ENCODE measurements around the gene ABCC6. TPM values are rescaled to one million over a fixed set of nuclear protein-coding genes. Genes with fewer than 3 reads are reported as not detected.
A peak's percentile ranks its signal among the peaks of the same experiment; 100 is the strongest.

The ABCC6 gene
- polyA plus RNA-seq, 2 donors: 0.08 to 0.31 TPM

DNA sequence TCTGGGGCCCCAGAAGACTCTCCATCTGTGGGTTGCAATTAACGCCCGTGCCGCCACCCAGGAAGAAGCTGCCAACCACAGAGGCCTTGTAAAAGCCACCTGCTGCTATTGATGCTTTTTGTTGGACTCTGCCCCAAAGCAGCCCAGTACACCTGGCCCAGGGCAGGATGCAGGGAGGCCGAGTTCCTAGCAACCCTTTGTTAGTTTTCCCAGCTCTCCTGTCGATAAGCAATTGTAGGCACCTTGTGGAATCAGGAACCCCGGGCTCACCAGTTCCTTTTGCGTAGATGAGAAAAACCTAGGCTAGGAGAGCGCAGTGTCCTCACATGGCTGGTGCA lies 103.3 kb downstream of the ABCC6 start:
- Histone ChIP-seq H3K4me3 (ENCODE audit: low read depth in 1 of 2, low read length in 2 of 2) (no peak overlapping the region), H3K4me1 (ENCODE audit: control insufficient read depth in 2 of 2, insufficient read depth in 2 of 2, low read length in 1 of 2) (no peaks in the 10 kb centered on the region), H3K9me3 (ENCODE audit: control insufficient read depth in 2 of 2, insufficient read depth in 1 of 2, low read depth in 1 of 2, low read length in 1 of 2) (peaks cover 0 to 14% of the 10 kb centered on the region in 2 donors), H3K27ac (ENCODE audit: low read depth in 2 of 2, low read length in 1 of 2) (peak overlapping the region in 1 of 2 donors; percentile 76), H3K27me3 (ENCODE audit: control insufficient read depth in 1 of 2, insufficient read depth in 2 of 2, low read length in 2 of 2) (no peaks in the 10 kb centered on the region), H3K36me3 (ENCODE audit: control insufficient read depth in 2 of 2, insufficient read depth in 2 of 2, low read length in 1 of 2) (peaks cover 7 to 39% of the 10 kb centered on the region in 2 donors)
- WGBS, 2 donors: 68 to 80% methylated on average over 8 of the region's 8 CpGs

DNA sequence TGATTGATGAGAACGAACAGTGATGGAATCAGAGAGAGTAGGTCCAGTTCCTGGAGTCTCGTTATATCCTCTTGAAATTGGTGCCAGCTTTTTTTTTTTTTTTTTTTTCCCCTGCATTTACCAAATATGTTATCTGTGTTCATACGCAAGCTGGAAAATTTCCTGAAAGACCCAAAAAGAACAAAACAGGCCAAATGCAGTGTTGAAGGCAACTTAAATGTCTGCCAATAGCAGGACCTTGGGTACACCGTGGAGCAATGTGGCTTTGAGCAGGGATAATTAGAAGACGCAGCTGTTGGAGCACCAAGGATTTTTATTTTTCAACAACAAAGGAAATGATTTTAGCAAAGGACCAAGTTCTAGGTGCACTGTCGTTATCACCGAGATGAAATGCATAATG lies 105.0 kb downstream of the ABCC6 start:
- Histone ChIP-seq H3K27me3 (ENCODE audit: control insufficient read depth in 1 of 2, insufficient read depth in 2 of 2, low read length in 2 of 2) (no peaks in the 10 kb centered on the region), H3K4me1 (ENCODE audit: control insufficient read depth in 2 of 2, insufficient read depth in 2 of 2, low read length in 1 of 2) (no peaks in the 10 kb centered on the region), H3K4me3 (ENCODE audit: low read depth in 1 of 2, low read length in 2 of 2) (no peak overlapping the region), H3K9me3 (ENCODE audit: control insufficient read depth in 2 of 2, insufficient read depth in 1 of 2, low read depth in 1 of 2, low read length in 1 of 2) (peaks cover 0 to 5% of the 10 kb centered on the region in 2 donors), H3K27ac (ENCODE audit: low read depth in 2 of 2, low read length in 1 of 2) (no peak overlapping the region), H3K36me3 (ENCODE audit: control insufficient read depth in 2 of 2, insufficient read depth in 2 of 2, low read length in 1 of 2) (peaks cover 3 to 39% of the 10 kb centered on the region in 2 donors)
- WGBS, 2 donors: 94 to 96% methylated on average over 7 of the region's 7 CpGs

DNA sequence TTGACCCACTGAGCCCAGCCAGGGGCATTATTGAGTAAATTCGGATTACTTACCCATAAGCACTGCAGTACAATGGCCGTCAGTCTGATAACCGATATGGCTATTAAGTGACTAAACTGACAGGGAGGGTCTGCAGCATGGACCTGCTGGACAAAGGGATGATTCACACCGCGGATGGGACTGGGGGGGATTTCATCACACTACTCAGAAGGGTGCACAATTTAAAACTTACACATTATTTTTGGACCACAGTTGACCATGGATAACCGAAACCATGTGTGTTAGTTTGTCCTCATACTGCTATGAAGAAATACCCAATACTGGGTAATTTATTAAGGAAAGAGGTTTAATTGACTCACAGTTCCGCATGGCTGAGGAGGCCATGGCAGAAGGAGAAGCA lies 106.5 kb downstream of the ABCC6 start:
- no peaks in the 10 kb centered on the region for H3K27me3 ChIP-seq (ENCODE audit: control insufficient read depth in 1 of 2, insufficient read depth in 2 of 2, low read length in 2 of 2)
- WGBS, 2 donors: 93 to 97% methylated on average over 7 of the region's 7 CpGs
- peaks cover 3 to 36% of the 10 kb centered on the region in 2 donors for H3K36me3 ChIP-seq (ENCODE audit: control insufficient read depth in 2 of 2, insufficient read depth in 2 of 2, low read length in 1 of 2)
- peaks cover 0 to 5% of the 10 kb centered on the region in 2 donors for H3K9me3 ChIP-seq (ENCODE audit: control insufficient read depth in 2 of 2, insufficient read depth in 1 of 2, low read depth in 1 of 2, low read length in 1 of 2)
- no peaks in the 10 kb centered on the region for H3K4me1 ChIP-seq (ENCODE audit: control insufficient read depth in 2 of 2, insufficient read depth in 2 of 2, low read length in 1 of 2)
- H3K27ac ChIP-seq (ENCODE audit: low read depth in 2 of 2, low read length in 1 of 2): no peak overlapping the region
- no peak overlapping the region for H3K4me3 ChIP-seq (ENCODE audit: low read depth in 1 of 2, low read length in 2 of 2)

DNA sequence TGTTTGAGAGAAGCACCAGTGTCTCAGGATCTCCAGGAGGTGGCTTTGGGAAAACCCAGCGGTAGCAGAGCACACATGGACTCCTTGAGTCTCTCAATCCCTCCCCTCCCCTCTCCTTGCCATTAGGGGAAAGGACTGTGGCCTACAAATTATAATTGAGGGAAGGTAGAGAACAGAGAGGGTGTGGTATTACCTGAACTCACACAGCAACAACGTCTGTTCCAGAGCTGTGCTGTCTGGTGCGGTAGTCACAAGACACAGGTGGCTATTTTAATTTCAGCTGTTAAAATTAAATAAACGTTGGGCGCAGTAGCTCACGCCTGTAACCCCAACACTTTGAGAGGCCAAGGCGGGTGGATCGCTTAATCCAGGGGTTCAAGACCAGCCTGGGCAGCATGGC lies 110.2 kb downstream of the ABCC6 start:
- H3K27me3 ChIP-seq (ENCODE audit: control insufficient read depth in 1 of 2, insufficient read depth in 2 of 2, low read length in 2 of 2): no peaks in the 10 kb centered on the region
- H3K27ac ChIP-seq (ENCODE audit: low read depth in 2 of 2, low read length in 1 of 2): no peak overlapping the region
- peaks cover 0 to 5% of the 10 kb centered on the region in 2 donors for H3K9me3 ChIP-seq (ENCODE audit: control insufficient read depth in 2 of 2, insufficient read depth in 1 of 2, low read depth in 1 of 2, low read length in 1 of 2)
- 93 to 94% methylated on average over 8 of the region's 8 CpGs for WGBS, 2 donors
- H3K36me3 ChIP-seq (ENCODE audit: control insufficient read depth in 2 of 2, insufficient read depth in 2 of 2, low read length in 1 of 2): peaks cover 17 to 46% of the 10 kb centered on the region in 2 donors
- H3K4me1 ChIP-seq (ENCODE audit: control insufficient read depth in 2 of 2, insufficient read depth in 2 of 2, low read length in 1 of 2): no peaks in the 10 kb centered on the region
- H3K4me3 ChIP-seq (ENCODE audit: low read depth in 1 of 2, low read length in 2 of 2): no peak overlapping the region

DNA sequence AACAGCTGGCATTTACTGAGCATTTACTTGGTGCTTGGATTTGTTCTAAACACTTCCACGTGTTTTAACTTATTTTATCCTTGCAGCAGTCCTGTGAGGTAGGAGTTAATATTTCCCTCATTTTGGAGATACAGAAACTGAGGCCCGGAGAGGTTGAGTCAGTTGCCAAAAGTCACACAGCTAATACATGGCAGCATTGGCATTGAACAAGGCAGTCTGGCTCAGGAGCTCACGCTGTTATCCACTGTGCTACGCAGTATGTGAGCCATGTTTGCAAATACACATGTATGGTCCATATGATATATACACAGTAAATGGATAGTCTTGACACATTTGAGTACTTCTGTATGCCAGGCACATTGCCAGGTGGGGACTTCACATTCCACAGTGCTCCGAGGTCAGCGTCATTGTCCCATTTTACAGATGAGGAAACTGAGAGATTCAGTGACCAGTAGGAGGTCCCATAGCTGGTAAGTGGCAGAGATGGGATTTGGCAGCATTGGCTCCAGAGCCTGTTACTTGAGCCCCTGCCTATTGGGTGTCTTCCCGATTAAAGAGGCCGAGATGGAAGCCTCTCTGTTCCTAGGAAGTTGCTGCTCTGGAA lies 110.7 kb downstream of the ABCC6 start:
- Histone ChIP-seq H3K4me3 (ENCODE audit: low read depth in 1 of 2, low read length in 2 of 2) (no peak overlapping the region), H3K36me3 (ENCODE audit: control insufficient read depth in 2 of 2, insufficient read depth in 2 of 2, low read length in 1 of 2) (peaks cover 17 to 44% of the 10 kb centered on the region in 2 donors), H3K27ac (ENCODE audit: low read depth in 2 of 2, low read length in 1 of 2) (no peak overlapping the region), H3K9me3 (ENCODE audit: control insufficient read depth in 2 of 2, insufficient read depth in 1 of 2, low read depth in 1 of 2, low read length in 1 of 2) (peaks cover 0 to 2% of the 10 kb centered on the region in 2 donors), H3K4me1 (ENCODE audit: control insufficient read depth in 2 of 2, insufficient read depth in 2 of 2, low read length in 1 of 2) (no peaks in the 10 kb centered on the region), H3K27me3 (ENCODE audit: control insufficient read depth in 1 of 2, insufficient read depth in 2 of 2, low read length in 2 of 2) (no peaks in the 10 kb centered on the region)
- 81 to 84% methylated on average over 8 of the region's 8 CpGs for WGBS, 2 donors

DNA sequence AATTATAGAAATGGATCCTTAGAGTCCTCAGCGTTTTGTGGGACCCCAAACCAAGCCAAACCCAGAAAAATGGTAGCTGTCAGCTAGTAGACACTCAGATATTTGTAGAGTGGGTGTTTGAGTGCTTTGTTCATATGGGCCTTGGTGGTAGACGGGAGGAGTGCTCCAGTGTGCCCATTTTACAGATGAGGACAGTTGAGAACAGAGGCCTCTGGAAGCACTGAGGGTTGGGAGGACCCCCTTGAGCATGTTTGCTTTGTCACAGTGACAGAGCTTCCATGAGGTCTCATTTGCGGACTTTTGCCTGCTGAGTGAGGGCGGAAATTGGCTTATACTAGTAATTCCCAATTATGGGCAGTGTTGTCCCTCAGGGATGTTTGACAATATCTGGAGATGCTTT lies 111.7 kb downstream of the ABCC6 start:
- Histone ChIP-seq H3K4me1 (ENCODE audit: control insufficient read depth in 2 of 2, insufficient read depth in 2 of 2, low read length in 1 of 2) (no peaks in the 10 kb centered on the region), H3K27ac (ENCODE audit: low read depth in 2 of 2, low read length in 1 of 2) (no peak overlapping the region), H3K9me3 (ENCODE audit: control insufficient read depth in 2 of 2, insufficient read depth in 1 of 2, low read depth in 1 of 2, low read length in 1 of 2) (no peaks in the 10 kb centered on the region), H3K4me3 (ENCODE audit: low read depth in 1 of 2, low read length in 2 of 2) (no peak overlapping the region), H3K27me3 (ENCODE audit: control insufficient read depth in 1 of 2, insufficient read depth in 2 of 2, low read length in 2 of 2) (no peaks in the 10 kb centered on the region), H3K36me3 (ENCODE audit: control insufficient read depth in 2 of 2, insufficient read depth in 2 of 2, low read length in 1 of 2) (peaks cover 17 to 40% of the 10 kb centered on the region in 2 donors)
- 94 to 96% methylated on average over 4 of the region's 4 CpGs for WGBS, 2 donors

DNA sequence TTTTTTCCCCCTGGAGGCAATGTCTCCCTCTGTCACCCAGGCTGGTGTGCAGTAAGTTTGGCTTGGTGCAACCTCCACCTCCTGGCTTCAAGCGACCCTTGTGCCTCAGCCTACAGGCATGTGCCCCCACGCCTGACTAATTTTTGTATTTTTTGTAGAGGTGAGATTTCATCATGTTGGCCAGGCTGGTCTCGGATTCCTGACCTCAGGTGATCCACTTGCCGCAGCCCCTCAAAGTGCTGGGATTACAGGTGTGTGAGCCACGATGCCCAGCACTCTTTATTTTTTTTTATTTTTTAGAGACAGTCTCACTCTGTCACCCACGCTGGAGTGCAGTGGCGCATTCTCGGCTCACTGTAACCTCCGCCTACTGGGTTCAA lies 113.2 kb downstream of the ABCC6 start:
- peaks cover 17 to 45% of the 10 kb centered on the region in 2 donors for H3K36me3 ChIP-seq (ENCODE audit: control insufficient read depth in 2 of 2, insufficient read depth in 2 of 2, low read length in 1 of 2)

DNA sequence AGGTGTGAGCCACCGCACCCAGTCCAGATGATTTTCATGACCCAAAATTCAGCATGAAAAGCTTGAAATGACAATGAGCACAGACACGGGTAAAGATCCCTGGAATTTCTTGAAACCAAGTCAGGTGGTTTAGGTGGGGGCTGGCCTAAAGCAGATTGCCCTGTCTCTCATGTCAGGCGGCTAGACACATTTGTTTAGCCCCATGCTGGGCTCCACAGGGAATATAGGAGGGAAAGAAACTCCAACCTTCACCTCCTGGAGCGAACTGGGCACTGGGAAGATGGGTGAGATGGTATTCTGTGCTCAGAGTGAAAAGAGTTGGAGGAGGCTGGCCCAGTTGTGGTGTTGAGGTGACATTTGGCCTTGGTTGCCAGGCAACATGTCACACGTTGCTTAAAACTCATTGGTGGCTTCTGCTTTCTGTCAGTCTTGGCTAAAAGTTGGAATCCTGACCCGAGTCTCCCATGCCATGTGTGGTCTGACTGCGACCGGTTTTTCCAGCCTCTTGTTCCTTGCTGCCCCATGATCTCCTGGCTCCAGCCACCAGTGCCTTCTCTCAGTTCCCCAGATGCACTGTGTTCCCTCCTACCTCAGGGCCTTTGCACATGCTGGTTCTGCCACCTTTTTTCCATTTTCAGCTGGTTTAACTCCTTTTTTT lies 113.7 kb downstream of the ABCC6 start:
- WGBS, 2 donors: 82 to 84% methylated on average over 8 of the region's 8 CpGs
- H3K27ac ChIP-seq (ENCODE audit: low read depth in 2 of 2, low read length in 1 of 2): peak overlapping the region in 1 of 2 donors; percentile 22

More for the DNA sequence above, 113.2 kb downstream of the ABCC6 start:
- Histone ChIP-seq H3K27ac (ENCODE audit: low read depth in 2 of 2, low read length in 1 of 2) (no peak overlapping the region), H3K4me1 (ENCODE audit: control insufficient read depth in 2 of 2, insufficient read depth in 2 of 2, low read length in 1 of 2) (no peaks in the 10 kb centered on the region), H3K27me3 (ENCODE audit: control insufficient read depth in 1 of 2, insufficient read depth in 2 of 2, low read length in 2 of 2) (no peaks in the 10 kb centered on the region), H3K9me3 (ENCODE audit: control insufficient read depth in 2 of 2, insufficient read depth in 1 of 2, low read depth in 1 of 2, low read length in 1 of 2) (no peaks in the 10 kb centered on the region), H3K4me3 (ENCODE audit: low read depth in 1 of 2, low read length in 2 of 2) (no peak overlapping the region)
- 95 to 96% methylated on average over 9 of the region's 9 CpGs for WGBS, 2 donors

DNA sequence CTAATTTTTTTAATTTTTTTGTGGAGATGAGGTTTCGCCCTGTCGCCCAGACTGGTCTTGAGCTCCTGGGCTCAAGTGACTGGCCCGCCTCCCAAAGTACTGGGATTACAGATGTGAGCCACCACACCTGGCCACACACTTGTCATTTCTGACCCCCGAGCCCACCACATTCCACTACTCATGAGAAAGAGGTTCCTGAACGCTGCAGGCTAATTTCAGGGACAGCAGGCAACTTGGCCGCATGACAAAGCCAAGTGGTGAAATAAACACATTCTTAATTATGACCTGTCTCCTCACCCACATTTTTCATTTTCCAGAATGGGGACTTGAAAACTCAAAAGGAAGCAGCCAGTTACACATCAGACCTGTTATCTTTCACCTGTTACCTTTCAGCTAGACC lies 114.5 kb downstream of the ABCC6 start:
- peaks cover 14 to 42% of the 10 kb centered on the region in 2 donors for H3K36me3 ChIP-seq (ENCODE audit: control insufficient read depth in 2 of 2, insufficient read depth in 2 of 2, low read length in 1 of 2)
- H3K4me3 ChIP-seq (ENCODE audit: low read depth in 1 of 2, low read length in 2 of 2): no peak overlapping the region
- H3K27ac ChIP-seq (ENCODE audit: low read depth in 2 of 2, low read length in 1 of 2): peak overlapping the region; percentile 46 to 47
- WGBS, 2 donors: 83 to 90% methylated on average over 6 of the region's 6 CpGs
- no peaks in the 10 kb centered on the region for H3K4me1 ChIP-seq (ENCODE audit: control insufficient read depth in 2 of 2, insufficient read depth in 2 of 2, low read length in 1 of 2)
- H3K9me3 ChIP-seq (ENCODE audit: control insufficient read depth in 2 of 2, insufficient read depth in 1 of 2, low read depth in 1 of 2, low read length in 1 of 2): no peaks in the 10 kb centered on the region
- H3K27me3 ChIP-seq (ENCODE audit: control insufficient read depth in 1 of 2, insufficient read depth in 2 of 2, low read length in 2 of 2): no peaks in the 10 kb centered on the region

More for the DNA sequence above, 113.7 kb downstream of the ABCC6 start:
- Histone ChIP-seq H3K4me3 (ENCODE audit: low read depth in 1 of 2, low read length in 2 of 2) (no peak overlapping the region), H3K4me1 (ENCODE audit: control insufficient read depth in 2 of 2, insufficient read depth in 2 of 2, low read length in 1 of 2) (no peaks in the 10 kb centered on the region), H3K27me3 (ENCODE audit: control insufficient read depth in 1 of 2, insufficient read depth in 2 of 2, low read length in 2 of 2) (no peaks in the 10 kb centered on the region), H3K9me3 (ENCODE audit: control insufficient read depth in 2 of 2, insufficient read depth in 1 of 2, low read depth in 1 of 2, low read length in 1 of 2) (no peaks in the 10 kb centered on the region), H3K36me3 (ENCODE audit: control insufficient read depth in 2 of 2, insufficient read depth in 2 of 2, low read length in 1 of 2) (peaks cover 14 to 42% of the 10 kb centered on the region in 2 donors)

DNA sequence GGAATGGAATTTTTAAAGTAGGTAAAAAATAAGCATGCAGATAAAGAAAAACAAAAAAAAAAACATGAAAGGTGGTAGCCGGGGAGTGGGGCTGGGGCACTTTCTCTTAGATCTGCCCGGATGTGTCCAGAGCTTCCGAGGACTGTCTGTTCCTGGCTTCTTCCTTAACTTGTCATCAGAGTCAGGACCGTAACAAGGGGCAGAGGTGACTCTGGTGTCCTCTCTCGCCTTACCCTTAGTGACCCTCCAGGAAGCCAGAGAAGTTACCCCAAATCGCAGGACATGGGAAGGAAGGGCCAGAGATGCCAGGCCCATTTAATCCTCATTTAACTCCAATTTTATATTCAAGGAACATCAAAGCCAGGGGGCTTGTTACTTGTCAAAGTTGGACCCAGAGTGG lies 115.5 kb downstream of the ABCC6 start:
- H3K4me3 ChIP-seq (ENCODE audit: low read depth in 1 of 2, low read length in 2 of 2): no peak overlapping the region
- no peaks in the 10 kb centered on the region for H3K27me3 ChIP-seq (ENCODE audit: control insufficient read depth in 1 of 2, insufficient read depth in 2 of 2, low read length in 2 of 2)
- peaks cover 14 to 40% of the 10 kb centered on the region in 2 donors for H3K36me3 ChIP-seq (ENCODE audit: control insufficient read depth in 2 of 2, insufficient read depth in 2 of 2, low read length in 1 of 2)
- peak overlapping the region in 1 of 2 donors; percentile 40 for H3K27ac ChIP-seq (ENCODE audit: low read depth in 2 of 2, low read length in 1 of 2)
- no peaks in the 10 kb centered on the region for H3K4me1 ChIP-seq (ENCODE audit: control insufficient read depth in 2 of 2, insufficient read depth in 2 of 2, low read length in 1 of 2)
- WGBS, 2 donors: 81 to 89% methylated on average over 6 of the region's 6 CpGs
- no peaks in the 10 kb centered on the region for H3K9me3 ChIP-seq (ENCODE audit: control insufficient read depth in 2 of 2, insufficient read depth in 1 of 2, low read depth in 1 of 2, low read length in 1 of 2)
